ENCODE measurements around the gene CTNNA2. TPM values are rescaled to one million over a fixed set of nuclear protein-coding genes. Genes with fewer than 3 reads are reported as not detected.

Gene CTNNA2
- total and polyA plus RNA-seq, 8 donors, result 0.28 to 5.7 (median 0.44) TPM; not detected in 4

- H3K36me3 ChIP-seq, result no peaks in the 10 kb centered on the region
- no peak for DNase-seq
- intact Hi-C loops (cut with DNase I; ENCODE audit: low total_unique reads), result no loop called here
- H3K4me1 ChIP-seq, result no peaks in the 10 kb centered on the region
- 65 to 77% (median 73%) methylated on average over 2 of the region's 2 CpGs for WGBS, 5 donors
- H3K9me3 ChIP-seq, result no peaks in the 10 kb centered on the region
- H3K4me3 ChIP-seq, result no peak overlapping the region
- TF ChIP-seq, protein P1, sequence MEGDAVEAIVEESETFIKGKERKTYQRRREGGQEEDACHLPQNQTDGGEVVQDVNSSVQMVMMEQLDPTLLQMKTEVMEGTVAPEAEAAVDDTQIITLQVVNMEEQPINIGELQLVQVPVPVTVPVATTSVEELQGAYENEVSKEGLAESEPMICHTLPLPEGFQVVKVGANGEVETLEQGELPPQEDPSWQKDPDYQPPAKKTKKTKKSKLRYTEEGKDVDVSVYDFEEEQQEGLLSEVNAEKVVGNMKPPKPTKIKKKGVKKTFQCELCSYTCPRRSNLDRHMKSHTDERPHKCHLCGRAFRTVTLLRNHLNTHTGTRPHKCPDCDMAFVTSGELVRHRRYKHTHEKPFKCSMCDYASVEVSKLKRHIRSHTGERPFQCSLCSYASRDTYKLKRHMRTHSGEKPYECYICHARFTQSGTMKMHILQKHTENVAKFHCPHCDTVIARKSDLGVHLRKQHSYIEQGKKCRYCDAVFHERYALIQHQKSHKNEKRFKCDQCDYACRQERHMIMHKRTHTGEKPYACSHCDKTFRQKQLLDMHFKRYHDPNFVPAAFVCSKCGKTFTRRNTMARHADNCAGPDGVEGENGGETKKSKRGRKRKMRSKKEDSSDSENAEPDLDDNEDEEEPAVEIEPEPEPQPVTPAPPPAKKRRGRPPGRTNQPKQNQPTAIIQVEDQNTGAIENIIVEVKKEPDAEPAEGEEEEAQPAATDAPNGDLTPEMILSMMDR (IDR thresholded peaks at IDR 0.05), result no peak
- no peak for TF ChIP-seq EP300 (IDR thresholded peaks at IDR 0.05)
- TF ChIP-seq POLR2A (IDR thresholded peaks at IDR 0.05), result no peak
- no peak for TF ChIP-seq POLR2AphosphoS5 (IDR thresholded peaks at IDR 0.05)
- no peak overlapping the region for H3K27ac ChIP-seq
- H3K27me3 ChIP-seq, result no peaks in the 10 kb centered on the region
Observed at GRCh38 chr2:79971807-79972206, 459.0 kb downstream of the CTNNA2 start.

GRCh38 chr2:79972661-79973060 is 459.8 kb downstream of the CTNNA2 start:
- Histone ChIP-seq H3K9me3 (no peaks in the 10 kb centered on the region), H3K27ac (no peak overlapping the region), H3K27me3 (no peaks in the 10 kb centered on the region), H3K4me1 (no peaks in the 10 kb centered on the region), H3K4me3 (no peak overlapping the region), H3K36me3 (no peaks in the 10 kb centered on the region)
- DNase-seq, result no peak
- intact Hi-C loops (cut with DNase I; ENCODE audit: low total_unique reads), result no loop called here
- TF ChIP-seq POLR2A (IDR thresholded peaks at IDR 0.05) (no peak), EP300 (IDR thresholded peaks at IDR 0.05) (no peak), POLR2AphosphoS5 (IDR thresholded peaks at IDR 0.05) (no peak)
- TF ChIP-seq, protein P1 (IDR thresholded peaks at IDR 0.05), result no peak
- WGBS, 5 donors, result 65 to 82% (median 75%) methylated on average over 4 of the region's 4 CpGs

DNA sequence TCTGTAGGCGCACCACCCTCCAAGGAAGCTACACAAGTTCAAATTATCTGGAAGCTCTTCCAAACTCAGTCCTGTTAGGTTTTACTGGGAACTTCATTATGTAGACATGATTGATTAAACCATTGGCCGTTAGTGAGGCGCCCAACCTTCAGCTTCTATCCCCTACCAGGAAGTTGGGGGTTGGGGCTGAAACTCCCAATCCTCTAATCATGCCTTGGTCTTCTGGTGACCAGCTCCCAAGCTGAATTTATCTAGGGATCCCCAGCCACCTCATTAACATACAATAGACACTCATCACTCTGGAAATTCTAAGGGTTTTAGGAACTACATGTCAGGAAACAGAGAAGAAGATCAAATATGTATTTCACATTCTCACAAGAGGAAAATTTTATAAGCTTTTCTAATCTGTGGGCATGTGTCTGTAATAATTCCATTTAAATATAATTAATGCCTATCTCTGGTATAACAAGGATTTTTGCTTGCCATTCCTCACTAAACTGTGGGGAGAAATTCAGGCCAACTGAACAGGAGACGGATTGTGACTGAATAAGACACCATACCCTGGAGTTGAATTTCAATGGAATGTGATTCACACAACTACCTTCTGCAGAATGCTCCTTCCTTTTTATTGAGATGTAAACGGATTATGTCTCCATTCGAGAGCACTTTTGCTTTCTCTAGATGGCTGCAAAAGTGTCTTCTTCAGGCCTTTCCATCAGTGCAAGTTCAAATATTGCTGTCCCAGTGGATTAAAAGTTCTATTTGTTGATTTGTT is 463.1 kb downstream of the CTNNA2 start:
- TF ChIP-seq POLR2AphosphoS5 (IDR thresholded peaks at IDR 0.05) (no peak), EP300 (IDR thresholded peaks at IDR 0.05) (no peak), POLR2A (IDR thresholded peaks at IDR 0.05) (no peak)
- TF ChIP-seq, protein P1 (IDR thresholded peaks at IDR 0.05), result no peak
- WGBS, 5 donors, result 65 to 72% (median 68%) methylated on average over 6 of the region's 6 CpGs
- no peaks in the 10 kb centered on the region for H3K27me3 ChIP-seq
- H3K4me1 ChIP-seq, result no peaks in the 10 kb centered on the region
- no peaks in the 10 kb centered on the region for H3K9me3 ChIP-seq
- intact Hi-C loops (cut with DNase I; ENCODE audit: low total_unique reads), result no loop called here
- H3K36me3 ChIP-seq, result no peaks in the 10 kb centered on the region
- H3K4me3 ChIP-seq, result no peak overlapping the region
- H3K27ac ChIP-seq, result no peak overlapping the region
- no peak for DNase-seq

GRCh38 chr2:79977792-79978191 is 464.9 kb downstream of the CTNNA2 start:
- H3K36me3 ChIP-seq, result no peaks in the 10 kb centered on the region
- no peak for DNase-seq
- TF ChIP-seq POLR2AphosphoS5 (IDR thresholded peaks at IDR 0.05) (no peak), POLR2A (IDR thresholded peaks at IDR 0.05) (no peak), EP300 (IDR thresholded peaks at IDR 0.05) (no peak)
- TF ChIP-seq, protein P1 (IDR thresholded peaks at IDR 0.05), result no peak
- no peaks in the 10 kb centered on the region for H3K9me3 ChIP-seq
- no peak overlapping the region for H3K27ac ChIP-seq
- H3K27me3 ChIP-seq, result no peaks in the 10 kb centered on the region
- intact Hi-C loops (cut with DNase I; ENCODE audit: low total_unique reads), result no loop called here
- no peaks in the 10 kb centered on the region for H3K4me1 ChIP-seq
- no peak overlapping the region for H3K4me3 ChIP-seq
- WGBS, 5 donors, result 73 to 93% (median 84%) methylated on average over 2 of the region's 2 CpGs
